Epithelial cell of esophagus (primary cell): ENCODE data around the gene ALDOC.

Experiments used
- DNase-seq: peaks from one replicate; pipeline ENCODE4 v3.0.0; 2010; ENCODE audit warnings: low read depth
- H3K4me3 ChIP-seq: 2 replicates; pipeline ENCODE4 v1.5.1; 2011; ENCODE audit warnings: mild to moderate bottlenecking, low read length, control low read depth
- TF ChIP-seq, protein P1 (sequence below): IDR thresholded peaks from 2 replicates; pipeline ENCODE4 v1.5.1; 2011; ENCODE audit warnings: low read depth, mild to moderate bottlenecking, low read length, control low read depth, inconsistent platforms; ENCODE audit not compliant: insufficient read depth; ENCODE audit errors: missing control alignments

The ALDOC gene

DNA sequence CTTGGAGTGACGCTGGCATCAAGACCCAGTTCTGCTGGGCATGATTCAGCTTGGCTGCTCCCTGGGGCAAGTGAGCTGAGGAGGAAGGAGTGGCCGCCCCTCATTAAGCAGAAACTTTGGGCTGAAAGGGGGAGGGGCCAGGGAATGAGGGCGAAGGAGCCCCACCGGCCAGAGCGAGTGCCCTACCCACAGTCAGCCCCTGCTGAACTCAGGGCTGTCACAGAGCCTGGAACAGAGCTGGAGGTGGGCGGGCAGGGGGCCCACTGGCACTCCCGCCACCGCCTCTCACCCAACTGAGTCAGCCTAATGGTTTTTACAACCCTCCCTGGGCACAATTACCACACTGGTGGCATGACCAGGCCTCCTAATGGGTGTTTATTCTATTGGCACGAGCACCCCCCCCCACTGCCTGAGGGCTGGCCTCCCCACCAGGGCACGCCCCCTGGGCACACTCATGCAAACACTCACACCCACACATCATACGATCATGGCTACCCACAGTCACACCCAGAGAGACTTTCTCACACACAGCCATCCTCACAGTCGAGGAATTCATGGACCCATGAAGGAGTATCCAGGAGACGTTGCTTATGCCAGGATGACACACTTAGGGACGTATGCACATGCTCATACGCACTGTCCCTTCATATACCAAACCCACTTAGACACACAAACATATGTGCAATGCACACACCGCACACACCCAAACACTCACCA, 43.4 kb downstream of the ALDOC start:
- TF ChIP-seq, protein P1, sequence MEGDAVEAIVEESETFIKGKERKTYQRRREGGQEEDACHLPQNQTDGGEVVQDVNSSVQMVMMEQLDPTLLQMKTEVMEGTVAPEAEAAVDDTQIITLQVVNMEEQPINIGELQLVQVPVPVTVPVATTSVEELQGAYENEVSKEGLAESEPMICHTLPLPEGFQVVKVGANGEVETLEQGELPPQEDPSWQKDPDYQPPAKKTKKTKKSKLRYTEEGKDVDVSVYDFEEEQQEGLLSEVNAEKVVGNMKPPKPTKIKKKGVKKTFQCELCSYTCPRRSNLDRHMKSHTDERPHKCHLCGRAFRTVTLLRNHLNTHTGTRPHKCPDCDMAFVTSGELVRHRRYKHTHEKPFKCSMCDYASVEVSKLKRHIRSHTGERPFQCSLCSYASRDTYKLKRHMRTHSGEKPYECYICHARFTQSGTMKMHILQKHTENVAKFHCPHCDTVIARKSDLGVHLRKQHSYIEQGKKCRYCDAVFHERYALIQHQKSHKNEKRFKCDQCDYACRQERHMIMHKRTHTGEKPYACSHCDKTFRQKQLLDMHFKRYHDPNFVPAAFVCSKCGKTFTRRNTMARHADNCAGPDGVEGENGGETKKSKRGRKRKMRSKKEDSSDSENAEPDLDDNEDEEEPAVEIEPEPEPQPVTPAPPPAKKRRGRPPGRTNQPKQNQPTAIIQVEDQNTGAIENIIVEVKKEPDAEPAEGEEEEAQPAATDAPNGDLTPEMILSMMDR = no peak
- peak; percentile 78 for DNase-seq
- no peak overlapping the region for H3K4me3 ChIP-seq

DNA sequence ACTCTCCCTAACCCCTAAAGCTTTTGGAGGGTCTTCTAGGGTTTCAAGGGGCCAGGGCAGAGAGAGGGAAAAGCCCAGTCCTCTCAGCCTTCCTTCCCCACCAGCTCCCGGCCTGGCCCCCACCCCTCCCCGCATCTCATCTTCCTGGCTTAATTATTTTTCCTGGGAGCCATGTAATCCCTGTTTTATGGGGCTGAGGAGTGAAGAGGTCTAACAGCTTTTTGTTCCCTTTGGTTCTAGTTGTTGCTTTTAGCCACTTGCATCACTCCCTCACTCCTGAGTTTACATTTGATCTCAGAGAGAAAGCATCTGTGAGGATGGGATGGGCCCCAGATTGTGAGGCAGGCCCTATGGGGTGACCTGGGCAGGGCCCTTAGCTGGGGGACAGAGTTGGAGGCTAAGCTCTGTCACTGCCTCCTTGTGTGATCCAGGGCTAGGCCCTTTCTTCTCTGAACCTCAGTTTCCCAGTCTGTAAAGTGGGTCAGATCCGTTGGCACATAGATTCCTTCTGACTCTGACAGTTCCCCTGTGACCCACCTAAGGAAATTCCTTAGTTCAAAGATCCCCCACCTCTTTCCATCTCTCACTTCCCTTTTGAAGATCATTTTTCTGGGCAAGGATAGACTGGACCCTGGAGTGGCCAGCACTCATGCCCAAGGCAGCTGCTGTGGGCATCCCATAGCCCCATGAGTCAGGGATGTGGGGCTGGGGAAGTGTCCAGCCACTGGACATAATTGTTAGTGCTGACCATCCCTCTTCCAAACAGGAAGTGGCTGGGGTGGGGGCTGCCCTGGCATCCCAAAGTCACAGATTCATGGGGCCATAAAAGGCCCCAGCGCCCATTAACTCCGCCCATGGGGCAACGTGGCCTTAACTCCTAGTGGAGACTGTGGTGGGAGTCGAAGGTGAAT, 44.4 kb downstream of the ALDOC start:
- no peak overlapping the region for H3K4me3 ChIP-seq
- no peak for DNase-seq
- TF ChIP-seq, protein P1 = no peak

DNA sequence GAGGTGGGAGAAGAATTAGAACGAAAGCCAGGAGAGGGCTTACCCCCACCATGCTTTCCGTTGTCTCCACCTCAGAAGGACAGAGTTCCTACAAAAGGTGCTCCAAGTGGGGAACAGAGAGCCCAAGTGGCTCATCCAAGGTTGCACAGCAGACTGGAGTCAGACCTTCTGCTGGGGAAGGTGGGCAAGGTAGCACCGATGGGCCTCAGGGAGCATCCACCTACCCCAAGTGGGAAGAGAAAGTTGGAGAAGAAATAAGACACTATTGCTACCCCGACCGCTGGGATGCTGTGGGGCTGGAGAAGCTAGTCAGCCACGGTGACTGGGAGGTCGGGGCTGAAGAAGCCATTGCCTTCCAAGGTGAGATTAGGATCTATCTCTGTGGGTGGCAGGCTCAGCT, 45.8 kb downstream of the ALDOC start:
- H3K4me3 ChIP-seq = no peak overlapping the region
- TF ChIP-seq, protein P1 = no peak
- no peak for DNase-seq

DNA sequence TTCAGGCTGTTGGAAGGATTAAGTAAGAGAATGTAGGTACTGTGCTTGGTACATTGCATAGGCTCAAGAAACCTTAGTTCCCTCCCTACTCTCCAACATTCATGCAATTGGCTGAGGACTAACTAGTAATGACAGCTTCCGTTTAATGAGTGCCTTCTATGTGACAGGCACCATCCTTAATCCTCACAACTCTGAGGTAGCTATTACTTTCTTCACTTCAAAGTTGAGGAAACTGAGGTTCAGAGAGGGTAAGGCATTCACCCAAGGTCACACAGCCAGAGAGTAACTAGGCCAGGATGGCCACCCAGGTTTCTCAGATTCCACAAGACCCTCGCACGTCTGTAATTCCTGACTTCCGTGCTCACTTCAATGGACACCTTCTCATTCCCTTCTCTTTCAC, 46.4 kb downstream of the ALDOC start:
- TF ChIP-seq, protein P1 = no peak
- DNase-seq = no peak
- H3K4me3 ChIP-seq = no peak overlapping the region

DNA sequence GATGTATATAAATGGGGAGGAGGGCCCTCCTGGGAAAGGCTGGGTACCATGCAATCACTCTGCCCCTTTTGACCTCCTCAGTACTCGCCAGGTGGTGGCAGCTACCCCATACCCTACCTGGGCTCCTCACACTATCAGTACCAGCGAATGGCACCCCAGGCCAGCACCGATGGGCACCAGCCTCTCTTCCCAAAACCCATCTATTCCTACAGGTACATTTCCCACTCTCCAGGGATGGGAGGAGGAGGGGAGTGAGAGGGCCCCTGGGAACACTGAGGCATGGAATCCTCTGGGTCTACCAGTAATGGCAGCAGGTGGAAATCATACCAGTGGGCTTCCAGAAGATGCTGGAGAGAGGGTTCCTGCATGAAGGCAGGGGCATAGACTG, 47.7 kb downstream of the ALDOC start:
- no peak for DNase-seq
- TF ChIP-seq, protein P1 = no peak
- no peak overlapping the region for H3K4me3 ChIP-seq

DNA sequence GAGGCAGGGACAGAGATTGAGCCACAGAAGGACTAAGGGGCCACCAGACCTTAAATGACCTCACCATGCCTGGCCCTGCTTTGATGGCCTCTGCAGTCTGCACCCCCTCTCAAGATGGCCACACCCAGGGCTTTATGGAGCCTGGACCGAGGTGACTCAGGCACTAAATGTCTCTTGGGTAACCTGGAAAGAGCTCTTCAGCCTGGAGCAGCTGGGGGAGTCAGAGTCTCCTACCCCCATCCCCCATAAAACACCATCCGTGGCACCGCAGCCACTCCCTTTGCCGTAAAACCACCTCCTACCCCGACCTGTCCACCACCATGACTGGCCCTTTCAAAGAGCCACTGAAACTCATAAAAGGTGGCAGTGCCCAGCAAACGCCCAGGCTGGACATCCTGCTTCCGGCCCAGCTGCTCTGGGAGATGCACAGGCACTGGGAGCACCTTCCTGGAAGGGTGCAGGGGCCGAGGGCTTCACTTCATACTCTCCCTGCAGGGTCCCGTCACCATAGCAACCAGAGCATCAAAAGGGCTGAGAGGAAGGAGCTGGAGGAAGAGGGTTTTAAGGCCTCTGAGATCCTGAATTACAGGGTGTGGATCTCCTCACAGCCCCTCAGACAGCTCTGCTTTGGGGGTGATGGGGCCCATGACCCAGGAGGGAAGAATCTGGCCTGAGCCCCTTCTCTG, 48.2 kb downstream of the ALDOC start:
- TF ChIP-seq, protein P1 = no peak
- H3K4me3 ChIP-seq = no peak overlapping the region
- peak; percentile 61 for DNase-seq
